Osteocyte (in vitro differentiated cells): Measurements from ENCODE around the gene SS18. TPM values are rescaled to one million over a fixed set of nuclear protein-coding genes. Genes with fewer than 3 reads are reported as not detected.

Experiments
- DNase-seq: peaks from one replicate; pipeline ENCODE4 v3.0.0; 2021; ENCODE audit warnings: mixed read lengths; ENCODE audit not compliant: unreplicated experiment; ENCODE audit errors: extremely low spot score
- H3K27ac Mint-ChIP-seq: one replicate; pipeline ENCODE4 v1.8.0; 2021; ENCODE audit warnings: mild to moderate bottlenecking, mixed read lengths; ENCODE audit not compliant: unreplicated experiment
- H3K27me3 Mint-ChIP-seq: one replicate; pipeline ENCODE4 v1.8.0; 2021; ENCODE audit warnings: mixed read lengths; ENCODE audit not compliant: unreplicated experiment
- H3K36me3 Mint-ChIP-seq: one replicate; pipeline ENCODE4 v1.8.0; 2021; ENCODE audit warnings: mixed read lengths; ENCODE audit not compliant: unreplicated experiment
- H3K4me1 Mint-ChIP-seq: one replicate; pipeline ENCODE4 v1.8.0; 2021; ENCODE audit warnings: mixed read lengths; ENCODE audit not compliant: unreplicated experiment
- H3K4me3 Mint-ChIP-seq: one replicate; pipeline ENCODE4 v1.8.0; 2021; ENCODE audit warnings: mild to moderate bottlenecking, moderate library complexity, mixed read lengths; ENCODE audit not compliant: unreplicated experiment
- H3K9me3 Mint-ChIP-seq: one replicate; pipeline ENCODE4 v1.8.0; 2021; ENCODE audit warnings: mixed read lengths; ENCODE audit not compliant: unreplicated experiment
- total RNA-seq: library from RNA; stranded (reverse); gene quantifications from 2 replicates; pipeline ENCODE4 v1.2.1, GENCODE V29; 2021
- TF ChIP-seq, protein P1 (sequence below): fragments of 200-600 bp; sonication (generic); IDR thresholded peaks from 2 replicates; pipeline ENCODE4 v1.5.0; 2021; ENCODE audit warnings: antibody characterized with exemption, mild to moderate bottlenecking, moderate library complexity

Gene SS18
- total RNA-seq, 1 donor from 2014 or later = 98.7 TPM

DNA sequence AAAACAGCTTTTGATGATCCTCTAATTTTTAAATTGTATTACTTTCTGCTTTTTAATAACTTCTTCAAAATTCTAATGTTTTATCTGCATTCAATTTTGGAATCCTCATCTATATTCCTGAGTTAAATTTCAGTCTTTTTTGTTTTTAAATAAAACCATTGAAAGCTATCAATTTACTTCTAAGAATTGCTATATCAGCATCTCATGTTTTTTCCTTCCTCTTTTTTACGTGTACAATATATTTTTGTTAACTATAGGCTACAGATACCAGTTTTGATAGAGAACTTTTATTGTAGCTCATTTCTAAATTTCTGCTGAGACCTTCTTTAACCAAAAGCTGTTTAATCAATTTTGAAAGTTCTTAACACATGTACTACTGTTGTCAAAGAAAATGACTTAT lies 84.5 kb downstream of the SS18 start:
- H3K36me3 Mint-ChIP-seq = peaks cover 13% of the 10 kb centered on the region
- no peak overlapping the region for H3K27ac Mint-ChIP-seq
- H3K9me3 Mint-ChIP-seq = peaks cover 3% of the 10 kb centered on the region
- TF ChIP-seq, protein P1, sequence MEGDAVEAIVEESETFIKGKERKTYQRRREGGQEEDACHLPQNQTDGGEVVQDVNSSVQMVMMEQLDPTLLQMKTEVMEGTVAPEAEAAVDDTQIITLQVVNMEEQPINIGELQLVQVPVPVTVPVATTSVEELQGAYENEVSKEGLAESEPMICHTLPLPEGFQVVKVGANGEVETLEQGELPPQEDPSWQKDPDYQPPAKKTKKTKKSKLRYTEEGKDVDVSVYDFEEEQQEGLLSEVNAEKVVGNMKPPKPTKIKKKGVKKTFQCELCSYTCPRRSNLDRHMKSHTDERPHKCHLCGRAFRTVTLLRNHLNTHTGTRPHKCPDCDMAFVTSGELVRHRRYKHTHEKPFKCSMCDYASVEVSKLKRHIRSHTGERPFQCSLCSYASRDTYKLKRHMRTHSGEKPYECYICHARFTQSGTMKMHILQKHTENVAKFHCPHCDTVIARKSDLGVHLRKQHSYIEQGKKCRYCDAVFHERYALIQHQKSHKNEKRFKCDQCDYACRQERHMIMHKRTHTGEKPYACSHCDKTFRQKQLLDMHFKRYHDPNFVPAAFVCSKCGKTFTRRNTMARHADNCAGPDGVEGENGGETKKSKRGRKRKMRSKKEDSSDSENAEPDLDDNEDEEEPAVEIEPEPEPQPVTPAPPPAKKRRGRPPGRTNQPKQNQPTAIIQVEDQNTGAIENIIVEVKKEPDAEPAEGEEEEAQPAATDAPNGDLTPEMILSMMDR = no peak
- no peak for DNase-seq
- no peak overlapping the region for H3K4me3 Mint-ChIP-seq
- no peaks in the 10 kb centered on the region for H3K27me3 Mint-ChIP-seq
- no peaks in the 10 kb centered on the region for H3K4me1 Mint-ChIP-seq

DNA sequence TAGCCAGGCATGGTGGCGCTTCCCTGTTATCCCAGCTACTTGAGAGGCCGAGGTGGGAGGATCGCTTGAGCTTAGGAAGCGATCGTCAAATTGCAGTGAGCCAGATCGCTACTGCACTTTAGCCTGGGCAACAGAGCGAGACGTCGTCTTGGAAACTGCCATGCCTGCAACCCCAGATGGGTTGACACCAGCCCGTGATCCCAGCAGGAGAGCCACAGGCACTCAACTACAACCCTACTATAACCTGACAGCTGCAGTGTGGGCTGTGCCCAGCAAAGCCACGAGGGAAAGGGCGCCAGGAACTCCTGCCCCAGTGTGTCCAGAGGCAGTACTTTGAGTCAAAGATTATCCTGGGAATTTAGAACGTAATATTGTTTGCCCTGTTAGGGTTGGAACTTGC lies 85.6 kb downstream of the SS18 start:
- no peak for DNase-seq
- no peaks in the 10 kb centered on the region for H3K4me1 Mint-ChIP-seq
- H3K4me3 Mint-ChIP-seq = no peak overlapping the region
- no peak overlapping the region for H3K27ac Mint-ChIP-seq
- H3K9me3 Mint-ChIP-seq = peaks cover 3% of the 10 kb centered on the region
- peaks cover 6% of the 10 kb centered on the region for H3K36me3 Mint-ChIP-seq
- TF ChIP-seq, protein P1 = no peak
- H3K27me3 Mint-ChIP-seq = no peaks in the 10 kb centered on the region

DNA sequence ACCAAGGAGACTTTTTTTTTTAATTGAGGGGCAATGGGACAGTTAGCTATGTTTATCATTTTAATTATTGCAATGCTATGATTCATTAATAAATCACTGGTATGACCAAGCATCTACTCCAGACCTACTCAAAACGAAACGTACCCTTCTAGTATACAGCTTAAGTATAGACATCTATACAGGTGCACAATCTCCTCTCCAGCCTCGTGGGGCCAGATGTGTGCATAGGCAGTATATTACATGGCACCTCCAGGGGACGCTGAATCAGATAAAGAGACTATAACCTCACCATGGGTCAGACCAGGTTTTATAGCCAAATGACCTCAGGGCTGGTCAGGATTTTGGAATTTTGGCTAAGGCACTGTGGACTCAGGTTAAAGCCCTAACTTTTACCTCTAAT lies 86.6 kb downstream of the SS18 start:
- H3K4me3 Mint-ChIP-seq = no peak overlapping the region
- H3K4me1 Mint-ChIP-seq = no peaks in the 10 kb centered on the region
- H3K27ac Mint-ChIP-seq = no peak overlapping the region
- no peaks in the 10 kb centered on the region for H3K27me3 Mint-ChIP-seq
- DNase-seq = no peak
- TF ChIP-seq, protein P1 = no peak
- H3K36me3 Mint-ChIP-seq = peaks cover 1% of the 10 kb centered on the region
- H3K9me3 Mint-ChIP-seq = peaks cover 3% of the 10 kb centered on the region

DNA sequence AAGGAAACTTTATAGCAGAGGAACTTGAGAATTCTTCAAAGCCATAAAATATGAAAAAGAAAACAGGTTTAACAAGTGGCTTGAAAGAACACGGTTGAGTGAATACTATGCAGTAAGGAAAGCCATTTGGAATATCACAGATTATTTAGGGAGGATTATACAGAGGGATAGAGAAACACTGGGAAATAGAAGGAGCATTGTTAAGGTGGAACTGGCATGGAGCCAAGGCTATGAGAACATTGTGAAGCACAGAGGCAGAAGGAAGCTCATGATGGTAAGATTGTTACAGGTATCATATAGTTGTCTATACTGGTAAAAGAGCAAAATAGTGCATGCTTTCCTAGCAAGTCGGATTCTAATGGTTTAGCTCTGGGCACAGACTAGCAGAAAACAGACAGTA lies 87.1 kb downstream of the SS18 start:
- Mint-ChIP-seq H3K4me3 (no peak overlapping the region), H3K27ac (no peak overlapping the region), H3K36me3 (no peaks in the 10 kb centered on the region), H3K4me1 (no peaks in the 10 kb centered on the region), H3K9me3 (peaks cover 3% of the 10 kb centered on the region), H3K27me3 (no peaks in the 10 kb centered on the region)
- TF ChIP-seq, protein P1 = no peak
- DNase-seq = no peak

DNA sequence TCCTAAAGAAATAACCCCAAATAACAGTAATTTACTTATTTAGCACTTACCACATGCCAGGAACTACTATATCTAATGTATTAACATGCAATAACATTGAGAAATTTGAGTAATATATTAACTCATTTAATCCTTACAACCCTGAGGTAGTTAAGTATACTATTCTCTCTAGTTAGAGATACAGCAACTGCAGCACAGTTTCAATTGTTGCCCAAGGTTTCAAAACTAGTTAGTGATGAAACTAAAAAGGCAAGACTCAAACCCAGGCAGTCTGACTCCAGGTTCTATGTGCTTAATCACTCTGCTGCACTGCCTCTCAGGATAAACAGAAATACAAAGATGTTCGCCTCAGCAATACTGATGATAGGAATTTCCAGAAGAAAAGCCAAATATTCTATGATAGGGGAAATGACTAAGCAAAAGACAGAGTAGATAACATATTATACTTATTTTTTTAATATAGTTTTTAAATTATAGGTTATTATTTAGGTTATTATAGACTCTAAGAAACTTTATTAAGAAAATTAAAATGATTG lies 88.0 kb downstream of the SS18 start:
- TF ChIP-seq, protein P1 = no peak
- Mint-ChIP-seq H3K4me1 (no peaks in the 10 kb centered on the region), H3K27ac (no peak overlapping the region)

More for the DNA sequence above, 88.0 kb downstream of the SS18 start:
- no peak for DNase-seq
- Mint-ChIP-seq H3K36me3 (no peaks in the 10 kb centered on the region), H3K4me3 (no peak overlapping the region), H3K9me3 (peaks cover 3% of the 10 kb centered on the region), H3K27me3 (no peaks in the 10 kb centered on the region)
